HG03469 (cell line): ENCODE measurements around the gene GFY.
"Not testable (repeated sequence)": the region's sequence is repeated elsewhere in the genome, so short reads cannot be mapped to it uniquely, and the experiment has no call there.

ENCODE experiments used
- ATAC-seq: cut with Tn5 transposase; IDR thresholded peaks from one replicate; pipeline ENCODE4 v1.9.1; 2021; ENCODE audit warnings: mild to moderate bottlenecking, moderate library complexity, moderate number of reproducible peaks; ENCODE audit not compliant: unreplicated experiment

The GFY gene

GRCh38 chr19:49442771-49443365 lies 17.7 kb downstream of the GFY start:
- peak; percentile 4 for ATAC-seq

- peak; percentile 46 for ATAC-seq
Measured at GRCh38 chr19:49443366-49444099, 18.3 kb downstream of the GFY start.

DNA sequence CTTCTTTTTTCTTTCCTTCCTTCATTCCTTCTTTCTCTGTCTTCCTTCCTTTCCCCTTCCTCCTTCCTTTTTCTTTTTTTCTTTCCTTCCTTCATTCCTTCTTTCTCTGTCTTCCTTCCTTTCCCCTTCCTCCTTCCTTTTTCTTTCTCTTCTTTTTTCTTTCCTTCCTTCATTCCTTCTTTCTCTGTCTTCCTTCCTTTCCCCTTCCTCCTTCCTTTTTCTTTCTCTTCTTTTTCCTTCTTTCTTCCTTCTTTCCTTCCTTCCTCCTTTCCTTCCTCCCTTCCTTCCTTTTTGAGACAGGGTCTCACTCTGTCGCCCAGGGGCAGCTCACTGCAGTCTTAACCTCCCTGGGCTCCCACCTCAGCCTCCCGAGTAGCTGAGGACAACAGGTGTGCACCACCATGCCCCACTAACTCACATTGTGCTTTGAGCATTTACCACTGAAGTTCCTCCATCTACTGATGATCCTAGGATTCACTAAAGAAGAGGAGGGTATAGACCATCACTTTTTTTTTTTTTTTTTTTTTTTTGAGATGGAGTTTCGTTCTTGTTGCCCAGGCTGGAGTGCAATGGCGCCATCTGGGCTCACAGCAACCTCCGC lies 19.0 kb downstream of the GFY start:
- not testable (repeated sequence) for ATAC-seq

GRCh38 chr19:49445997-49446396 lies 20.8 kb downstream of the GFY start:
- no peak for ATAC-seq

DNA sequence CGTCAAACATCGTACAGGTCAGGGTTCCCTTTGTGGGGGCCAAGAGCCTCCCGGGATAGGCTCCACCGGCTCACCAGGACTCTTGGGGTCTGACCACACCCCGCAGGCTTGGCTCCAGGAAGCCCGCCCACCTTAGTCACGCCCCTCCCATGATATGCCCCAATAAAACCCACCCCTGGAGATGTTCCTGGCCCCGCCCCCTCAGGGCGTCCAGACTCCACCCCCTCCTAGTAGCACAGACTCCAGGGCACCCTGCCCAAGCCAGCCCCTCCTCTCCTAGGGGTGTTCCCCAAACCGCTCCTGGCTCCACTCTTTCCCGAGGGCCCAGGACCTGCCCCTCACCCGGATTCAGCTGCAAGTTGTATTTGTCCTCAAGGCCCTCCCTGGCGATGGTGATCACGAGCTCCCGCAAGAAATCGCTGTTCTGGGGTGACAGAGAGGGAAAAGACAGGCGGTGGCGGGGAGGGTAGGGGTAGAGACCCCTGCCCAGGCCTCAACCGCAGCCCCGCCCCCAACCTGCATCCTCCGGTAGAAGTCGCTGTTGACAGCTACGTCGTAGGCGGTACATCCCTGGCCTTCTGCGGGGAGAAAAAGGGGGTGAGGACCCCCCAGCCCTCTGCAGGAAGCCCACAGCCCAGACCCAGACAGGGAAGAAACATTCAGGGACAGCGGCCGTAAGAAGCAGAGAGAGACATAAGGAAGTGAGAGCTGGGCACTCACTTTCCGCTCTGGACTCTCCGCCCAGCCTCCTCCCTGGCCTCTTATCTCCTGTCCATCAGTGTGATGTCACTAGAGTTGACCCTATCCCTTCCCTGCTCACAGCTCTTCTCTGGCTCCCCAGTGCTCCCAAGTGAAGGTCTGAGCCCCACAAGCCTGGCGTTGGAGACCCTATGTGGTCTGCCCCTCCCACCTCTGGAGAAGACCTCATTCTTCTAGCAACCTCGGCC lies 22.6 kb downstream of the GFY start:
- no peak for ATAC-seq

GRCh38 chr19:49448432-49448786 lies 23.2 kb downstream of the GFY start:
- ATAC-seq: no peak

DNA sequence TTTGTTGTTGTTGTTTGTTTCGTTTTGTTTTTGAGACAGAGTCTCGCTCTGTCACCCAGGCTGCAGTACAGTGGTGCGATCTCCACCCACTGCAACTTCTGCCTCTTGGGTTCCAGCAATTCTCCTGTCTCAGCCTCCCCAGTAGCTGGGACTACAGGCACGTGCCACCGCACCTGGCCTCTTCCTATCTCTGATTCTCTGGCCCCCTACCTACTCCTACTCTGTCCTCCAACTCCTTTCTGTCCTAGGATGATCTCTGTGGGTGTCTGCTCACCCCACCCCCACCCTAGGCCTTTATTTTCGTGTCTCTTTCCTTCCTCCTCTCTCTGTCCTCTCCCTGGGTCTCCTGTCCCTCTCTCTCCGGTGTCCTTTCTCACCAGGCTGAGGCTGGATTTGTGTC lies 25.2 kb downstream of the GFY start:
- ATAC-seq: no peak

DNA sequence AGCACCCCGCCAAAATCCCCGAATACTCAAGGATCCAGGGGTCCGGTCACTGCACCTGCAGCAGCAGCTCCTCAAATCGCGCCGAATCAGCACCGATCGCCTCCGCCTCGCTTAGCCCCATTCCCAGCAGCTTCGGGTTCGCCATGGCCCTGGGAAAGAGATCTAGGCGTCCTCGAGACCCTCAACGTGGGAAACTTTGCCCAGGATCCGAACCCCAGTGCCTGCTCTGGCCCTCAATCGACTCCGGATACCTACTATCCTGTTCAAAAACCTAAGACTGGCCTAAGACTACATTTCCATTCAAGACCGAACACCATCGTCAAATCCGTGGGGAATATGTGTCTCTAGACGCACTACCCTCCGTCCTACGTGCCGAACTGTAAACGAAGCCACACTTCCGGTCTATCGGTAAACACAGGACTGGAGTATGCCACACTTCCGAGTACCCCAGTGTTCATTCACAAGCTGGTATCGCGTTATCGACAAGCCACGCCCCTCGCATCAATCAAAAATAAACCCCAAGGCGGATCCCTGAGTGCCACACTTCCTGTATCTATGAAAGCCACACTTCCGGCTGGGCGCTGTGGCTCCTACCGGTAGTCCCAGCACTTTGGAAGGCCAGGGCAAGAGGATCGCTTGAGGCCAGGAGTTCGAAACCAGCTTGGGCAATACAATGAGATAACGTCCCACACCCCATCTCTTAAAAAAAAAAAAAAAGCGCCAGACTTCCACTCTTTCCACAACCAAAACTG lies 26.4 kb downstream of the GFY start, which contains the start of gene PIH1D1:
TSS of gene PIH1D1 (minus strand) at position 385 of the 752 bp plus-strand sequence. CDS start at position 145, 240 bp downstream.
- peak; percentile 27 for ATAC-seq

- peak; percentile 75 for ATAC-seq
Measured at GRCh38 chr19:49453013-49453756, 28.0 kb downstream of the GFY start, which contains the start of gene ALDH16A1. ALDH16A1 (plus strand) TSS chr19:49453225; CDS start chr19:49453332, 107 bp downstream.

DNA sequence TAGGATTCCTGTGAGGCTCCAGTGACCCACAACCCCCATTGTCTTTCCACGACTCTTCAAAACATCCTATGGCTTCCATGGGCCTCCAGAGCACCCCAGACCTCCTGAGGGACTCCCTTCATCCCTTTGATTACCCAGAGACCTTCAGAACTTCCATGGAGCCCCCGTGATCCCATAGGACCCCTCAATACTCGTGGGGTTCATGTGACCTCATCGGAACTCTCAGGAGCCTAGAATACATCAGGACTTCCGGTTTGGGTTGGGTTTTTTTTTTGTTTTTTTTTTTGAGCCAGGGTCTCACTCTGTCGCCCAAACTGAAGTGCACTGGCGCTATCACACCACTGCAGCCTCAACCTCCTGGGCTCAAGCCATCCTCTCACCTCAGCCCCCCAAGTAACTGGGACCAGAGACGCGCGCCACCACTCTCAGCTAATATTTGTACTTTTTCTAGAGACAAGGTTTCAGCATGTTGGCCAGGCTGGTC lies 28.6 kb downstream of the GFY start:
- ATAC-seq: no peak

- ATAC-seq: no peak
Measured at GRCh38 chr19:49455773-49456172, 30.6 kb downstream of the GFY start.

DNA sequence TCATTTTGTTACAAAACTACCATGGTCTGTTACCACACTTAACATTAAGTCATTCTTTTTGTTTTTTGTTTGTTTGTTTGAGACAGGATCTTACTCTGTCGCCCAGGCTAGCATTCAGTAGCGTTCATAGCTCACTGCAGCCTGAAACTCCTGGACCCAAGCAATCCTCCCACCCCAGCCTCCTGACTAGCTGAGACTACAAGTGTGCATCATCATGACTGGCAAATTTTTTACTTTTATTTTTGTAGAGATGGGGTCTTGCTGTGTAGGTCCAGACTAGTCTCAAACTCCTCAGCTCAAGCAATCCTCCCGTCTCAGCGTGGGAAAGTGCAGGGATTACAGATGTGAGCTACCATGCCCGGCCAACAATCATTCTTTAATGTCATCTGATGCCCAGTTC lies 31.1 kb downstream of the GFY start:
- ATAC-seq: no peak

- no peak for ATAC-seq
Measured at GRCh38 chr19:49458567-49458903, 33.3 kb downstream of the GFY start.

GRCh38 chr19:49459388-49459787 lies 34.2 kb downstream of the GFY start:
- ATAC-seq: no peak

- ATAC-seq: not testable (repeated sequence)
Measured at GRCh38 chr19:49461130-49461529, 35.9 kb downstream of the GFY start.

DNA sequence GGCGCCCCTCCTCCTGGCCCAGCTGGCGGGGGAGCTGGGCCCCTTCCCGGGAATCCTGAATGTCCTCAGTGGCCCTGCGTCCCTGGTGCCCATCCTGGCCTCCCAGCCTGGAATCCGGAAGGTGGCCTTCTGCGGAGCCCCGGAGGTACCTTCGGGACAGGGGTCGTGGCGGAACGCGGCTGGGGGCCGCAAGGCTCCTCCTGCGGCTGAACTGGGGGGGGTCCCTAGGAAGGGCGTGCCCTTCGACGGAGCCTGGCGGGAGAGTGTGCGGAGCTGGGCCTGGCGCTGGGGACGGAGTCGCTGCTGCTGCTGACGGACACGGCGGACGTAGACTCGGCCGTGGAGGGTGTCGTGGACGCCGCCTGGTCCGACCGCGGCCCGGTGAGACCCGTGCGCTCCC lies 36.5 kb downstream of the GFY start:
- ATAC-seq: no peak

- ATAC-seq: no peak
Measured at GRCh38 chr19:49462492-49462891, 37.3 kb downstream of the GFY start.

DNA sequence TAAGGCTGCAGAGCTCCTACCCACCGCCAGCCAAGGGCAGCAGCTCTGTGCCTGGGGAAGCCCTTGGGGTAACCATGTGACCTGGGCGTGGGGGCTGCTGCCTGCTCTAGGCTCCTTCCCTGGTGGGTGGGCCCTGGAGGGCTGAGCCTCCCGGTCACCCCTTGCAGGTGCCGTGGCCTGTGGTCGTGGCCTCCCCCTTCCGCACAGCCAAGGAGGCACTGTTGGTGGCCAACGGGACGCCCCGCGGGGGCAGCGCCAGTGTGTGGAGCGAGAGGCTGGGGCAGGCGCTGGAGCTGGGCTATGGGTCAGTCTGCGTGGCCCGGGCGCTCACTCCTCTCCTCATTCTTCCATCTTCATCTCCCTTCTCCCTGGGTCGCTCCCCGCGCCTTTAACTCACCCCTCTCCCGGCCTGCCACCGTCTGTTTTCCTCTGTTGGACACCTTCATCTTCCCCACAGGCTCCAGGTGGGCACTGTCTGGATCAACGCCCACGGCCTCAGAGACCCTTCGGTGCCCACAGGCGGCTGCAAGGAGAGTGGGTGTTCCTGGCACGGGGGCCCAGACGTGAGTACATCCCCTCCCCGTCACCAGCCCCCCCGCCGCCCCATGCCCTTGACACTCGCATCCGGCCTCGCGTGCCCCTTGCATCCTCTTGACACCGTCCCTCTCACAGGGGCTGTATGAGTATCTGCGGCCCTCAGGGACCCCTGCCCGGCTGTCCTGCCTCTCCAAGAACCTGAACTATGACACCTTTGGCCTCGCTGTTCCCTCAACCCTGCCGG lies 39.0 kb downstream of the GFY start:
- ATAC-seq: no peak

DNA sequence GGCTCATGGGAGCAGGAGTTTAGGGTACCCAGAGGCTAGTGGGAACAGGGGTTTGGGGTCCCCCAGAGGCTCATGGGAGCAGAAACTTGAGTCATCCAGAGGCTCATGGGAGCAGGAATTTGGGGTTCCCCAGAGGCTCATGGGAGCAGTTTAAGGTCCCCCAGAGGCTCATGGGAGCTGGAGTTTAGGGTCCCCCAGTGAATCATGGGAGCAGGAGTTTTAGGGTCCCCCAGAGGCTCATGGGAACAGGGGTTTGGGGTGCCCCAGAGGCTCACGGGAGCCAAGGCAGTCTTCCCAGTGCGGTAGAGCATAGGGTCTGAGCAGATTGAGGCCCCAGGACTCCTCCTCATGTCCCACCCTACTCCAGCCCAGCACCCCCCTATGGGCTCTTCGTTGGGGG lies 40.2 kb downstream of the GFY start:
- no peak for ATAC-seq
